ENCODE measurements around the gene CNP. TPM values are rescaled to one million over a fixed set of nuclear protein-coding genes. Genes with fewer than 3 reads are reported as not detected.

Gene CNP
- total and polyA plus RNA-seq, 10 of the 15 experiments (the other 5 are each of a cell fraction or from before 2014, with no cell fraction given) = 1.8 to 60.7 (median 31.4) TPM

DNA sequence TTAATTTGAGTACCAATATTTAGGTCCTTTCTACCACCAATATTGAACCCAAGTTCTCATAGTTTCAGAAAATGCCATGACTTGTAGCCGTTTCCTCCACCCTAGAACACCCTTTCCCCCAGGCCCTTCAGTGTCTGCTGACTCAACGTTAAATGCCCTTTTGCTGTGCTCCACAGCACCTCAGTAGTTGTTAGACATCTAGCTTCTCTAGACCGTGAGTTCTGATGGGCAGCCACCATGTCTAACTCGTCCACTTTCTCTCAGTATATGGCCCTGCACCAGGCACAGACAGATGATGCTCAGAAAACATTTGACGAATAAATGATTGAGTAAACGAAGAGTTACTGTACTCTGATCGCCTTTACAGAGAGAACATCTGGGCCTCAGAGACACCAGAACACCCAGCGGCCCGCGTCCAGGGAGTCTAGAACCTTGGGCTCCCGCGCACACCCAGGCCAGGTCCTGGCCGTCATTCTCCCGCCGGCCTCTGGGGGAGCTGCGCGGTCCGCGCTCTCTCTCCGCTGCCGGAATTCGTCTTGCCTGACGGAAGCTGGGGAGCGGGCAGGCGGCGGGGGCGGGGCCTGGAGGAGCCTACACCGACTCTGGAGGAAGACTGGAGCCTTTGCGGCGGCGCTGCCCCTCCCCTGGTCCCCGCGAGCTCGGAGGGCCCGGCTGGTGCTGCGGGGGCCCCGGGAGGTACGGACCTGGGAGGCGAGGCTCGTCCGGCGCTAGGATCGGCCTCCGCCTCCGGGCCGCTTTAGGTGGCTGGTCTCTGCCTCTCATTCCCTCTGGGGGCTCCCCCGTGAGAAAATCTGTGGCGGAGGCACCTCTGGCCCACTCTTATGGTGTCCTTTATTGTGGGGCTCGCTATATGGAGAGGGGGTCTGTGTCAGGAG is 53.2 kb downstream of the CNP start, which contains the start of gene NKIRAS2 (continued):
- TF ChIP-seq, protein P1, sequence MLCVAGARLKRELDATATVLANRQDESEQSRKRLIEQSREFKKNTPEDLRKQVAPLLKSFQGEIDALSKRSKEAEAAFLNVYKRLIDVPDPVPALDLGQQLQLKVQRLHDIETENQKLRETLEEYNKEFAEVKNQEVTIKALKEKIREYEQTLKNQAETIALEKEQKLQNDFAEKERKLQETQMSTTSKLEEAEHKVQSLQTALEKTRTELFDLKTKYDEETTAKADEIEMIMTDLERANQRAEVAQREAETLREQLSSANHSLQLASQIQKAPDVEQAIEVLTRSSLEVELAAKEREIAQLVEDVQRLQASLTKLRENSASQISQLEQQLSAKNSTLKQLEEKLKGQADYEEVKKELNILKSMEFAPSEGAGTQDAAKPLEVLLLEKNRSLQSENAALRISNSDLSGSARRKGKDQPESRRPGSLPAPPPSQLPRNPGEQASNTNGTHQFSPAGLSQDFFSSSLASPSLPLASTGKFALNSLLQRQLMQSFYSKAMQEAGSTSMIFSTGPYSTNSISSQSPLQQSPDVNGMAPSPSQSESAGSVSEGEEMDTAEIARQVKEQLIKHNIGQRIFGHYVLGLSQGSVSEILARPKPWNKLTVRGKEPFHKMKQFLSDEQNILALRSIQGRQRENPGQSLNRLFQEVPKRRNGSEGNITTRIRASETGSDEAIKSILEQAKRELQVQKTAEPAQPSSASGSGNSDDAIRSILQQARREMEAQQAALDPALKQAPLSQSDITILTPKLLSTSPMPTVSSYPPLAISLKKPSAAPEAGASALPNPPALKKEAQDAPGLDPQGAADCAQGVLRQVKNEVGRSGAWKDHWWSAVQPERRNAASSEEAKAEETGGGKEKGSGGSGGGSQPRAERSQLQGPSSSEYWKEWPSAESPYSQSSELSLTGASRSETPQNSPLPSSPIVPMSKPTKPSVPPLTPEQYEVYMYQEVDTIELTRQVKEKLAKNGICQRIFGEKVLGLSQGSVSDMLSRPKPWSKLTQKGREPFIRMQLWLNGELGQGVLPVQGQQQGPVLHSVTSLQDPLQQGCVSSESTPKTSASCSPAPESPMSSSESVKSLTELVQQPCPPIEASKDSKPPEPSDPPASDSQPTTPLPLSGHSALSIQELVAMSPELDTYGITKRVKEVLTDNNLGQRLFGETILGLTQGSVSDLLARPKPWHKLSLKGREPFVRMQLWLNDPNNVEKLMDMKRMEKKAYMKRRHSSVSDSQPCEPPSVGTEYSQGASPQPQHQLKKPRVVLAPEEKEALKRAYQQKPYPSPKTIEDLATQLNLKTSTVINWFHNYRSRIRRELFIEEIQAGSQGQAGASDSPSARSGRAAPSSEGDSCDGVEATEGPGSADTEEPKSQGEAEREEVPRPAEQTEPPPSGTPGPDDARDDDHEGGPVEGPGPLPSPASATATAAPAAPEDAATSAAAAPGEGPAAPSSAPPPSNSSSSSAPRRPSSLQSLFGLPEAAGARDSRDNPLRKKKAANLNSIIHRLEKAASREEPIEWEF (IDR thresholded peaks at IDR 0.05; ENCODE audit: insufficient replicate concordance, low read depth, low read length) = no peak
- 0 out of 2 replicates have a peak, but pooled peaks have one; percentile 73 for TF ChIP-seq POLR2AphosphoS2 (IDR thresholded peaks at IDR 0.05; ENCODE audit: low read depth, low read length)
- TF ChIP-seq EZH2 (IDR thresholded peaks at IDR 0.05; ENCODE audit: borderline replicate concordance, control insufficient read depth, low read depth, low read length) = no peak
- no peak for TF ChIP-seq FOXK2 (IDR thresholded peaks at IDR 0.05)
- TF ChIP-seq CHD2 (IDR thresholded peaks at IDR 0.05; ENCODE audit: borderline replicate concordance, low read depth, low read length) = peak; percentile 50; the same call in 1 of the 2 replicates
- no peak for TF ChIP-seq MEF2A (IDR thresholded peaks at IDR 0.05; ENCODE audit: insufficient read depth, low read depth, low read length)
- TF ChIP-seq, protein P2, sequence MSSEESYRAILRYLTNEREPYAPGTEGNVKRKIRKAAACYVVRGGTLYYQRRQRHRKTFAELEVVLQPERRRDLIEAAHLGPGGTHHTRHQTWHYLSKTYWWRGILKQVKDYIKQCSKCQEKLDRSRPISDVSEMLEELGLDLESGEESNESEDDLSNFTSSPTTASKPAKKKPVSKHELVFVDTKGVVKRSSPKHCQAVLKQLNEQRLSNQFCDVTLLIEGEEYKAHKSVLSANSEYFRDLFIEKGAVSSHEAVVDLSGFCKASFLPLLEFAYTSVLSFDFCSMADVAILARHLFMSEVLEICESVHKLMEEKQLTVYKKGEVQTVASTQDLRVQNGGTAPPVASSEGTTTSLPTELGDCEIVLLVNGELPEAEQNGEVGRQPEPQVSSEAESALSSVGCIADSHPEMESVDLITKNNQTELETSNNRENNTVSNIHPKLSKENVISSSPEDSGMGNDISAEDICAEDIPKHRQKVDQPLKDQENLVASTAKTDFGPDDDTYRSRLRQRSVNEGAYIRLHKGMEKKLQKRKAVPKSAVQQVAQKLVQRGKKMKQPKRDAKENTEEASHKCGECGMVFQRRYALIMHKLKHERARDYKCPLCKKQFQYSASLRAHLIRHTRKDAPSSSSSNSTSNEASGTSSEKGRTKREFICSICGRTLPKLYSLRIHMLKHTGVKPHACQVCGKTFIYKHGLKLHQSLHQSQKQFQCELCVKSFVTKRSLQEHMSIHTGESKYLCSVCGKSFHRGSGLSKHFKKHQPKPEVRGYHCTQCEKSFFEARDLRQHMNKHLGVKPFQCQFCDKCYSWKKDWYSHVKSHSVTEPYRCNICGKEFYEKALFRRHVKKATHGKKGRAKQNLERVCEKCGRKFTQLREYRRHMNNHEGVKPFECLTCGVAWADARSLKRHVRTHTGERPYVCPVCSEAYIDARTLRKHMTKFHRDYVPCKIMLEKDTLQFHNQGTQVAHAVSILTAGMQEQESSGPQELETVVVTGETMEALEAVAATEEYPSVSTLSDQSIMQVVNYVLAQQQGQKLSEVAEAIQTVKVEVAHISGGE (CRISPR knock-in tag; IDR thresholded peaks at IDR 0.05) = no peak
- TF ChIP-seq BACH1 (IDR thresholded peaks at IDR 0.05; ENCODE audit: borderline replicate concordance) = peak; percentile 60; the same call in 1 of the 2 replicates
- no peak for TF ChIP-seq MEF2B (IDR thresholded peaks at IDR 0.05; ENCODE audit: partially characterized antibody, poor library complexity, severe bottlenecking)
- TF ChIP-seq, protein P3, sequence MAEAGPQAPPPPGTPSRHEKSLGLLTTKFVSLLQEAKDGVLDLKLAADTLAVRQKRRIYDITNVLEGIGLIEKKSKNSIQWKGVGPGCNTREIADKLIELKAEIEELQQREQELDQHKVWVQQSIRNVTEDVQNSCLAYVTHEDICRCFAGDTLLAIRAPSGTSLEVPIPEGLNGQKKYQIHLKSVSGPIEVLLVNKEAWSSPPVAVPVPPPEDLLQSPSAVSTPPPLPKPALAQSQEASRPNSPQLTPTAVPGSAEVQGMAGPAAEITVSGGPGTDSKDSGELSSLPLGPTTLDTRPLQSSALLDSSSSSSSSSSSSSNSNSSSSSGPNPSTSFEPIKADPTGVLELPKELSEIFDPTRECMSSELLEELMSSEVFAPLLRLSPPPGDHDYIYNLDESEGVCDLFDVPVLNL (IDR thresholded peaks at IDR 0.05; ENCODE audit: low read depth, low read length) = no peak
- no peak for TF ChIP-seq HDAC2 (IDR thresholded peaks at IDR 0.05)
- peak; percentile 65; the same call in 1 of the 2 replicates for TF ChIP-seq SMARCA5 (IDR thresholded peaks at IDR 0.05)
- no peak for TF ChIP-seq CBX3 (IDR thresholded peaks at IDR 0.05; ENCODE audit: borderline replicate concordance, low read depth)
- TF ChIP-seq, protein P4, sequence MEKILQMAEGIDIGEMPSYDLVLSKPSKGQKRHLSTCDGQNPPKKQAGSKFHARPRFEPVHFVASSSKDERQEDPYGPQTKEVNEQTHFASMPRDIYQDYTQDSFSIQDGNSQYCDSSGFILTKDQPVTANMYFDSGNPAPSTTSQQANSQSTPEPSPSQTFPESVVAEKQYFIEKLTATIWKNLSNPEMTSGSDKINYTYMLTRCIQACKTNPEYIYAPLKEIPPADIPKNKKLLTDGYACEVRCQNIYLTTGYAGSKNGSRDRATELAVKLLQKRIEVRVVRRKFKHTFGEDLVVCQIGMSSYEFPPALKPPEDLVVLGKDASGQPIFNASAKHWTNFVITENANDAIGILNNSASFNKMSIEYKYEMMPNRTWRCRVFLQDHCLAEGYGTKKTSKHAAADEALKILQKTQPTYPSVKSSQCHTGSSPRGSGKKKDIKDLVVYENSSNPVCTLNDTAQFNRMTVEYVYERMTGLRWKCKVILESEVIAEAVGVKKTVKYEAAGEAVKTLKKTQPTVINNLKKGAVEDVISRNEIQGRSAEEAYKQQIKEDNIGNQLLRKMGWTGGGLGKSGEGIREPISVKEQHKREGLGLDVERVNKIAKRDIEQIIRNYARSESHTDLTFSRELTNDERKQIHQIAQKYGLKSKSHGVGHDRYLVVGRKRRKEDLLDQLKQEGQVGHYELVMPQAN (conservative IDR thresholded peaks at IDR 0.05) = peak; percentile 76
- no peak for TF ChIP-seq NR2F1 (conservative IDR thresholded peaks at IDR 0.05)
- TF ChIP-seq SUZ12 (IDR thresholded peaks at IDR 0.05; ENCODE audit: unreplicated experiment) = no peak
- no peak for TF ChIP-seq SMC3 (IDR thresholded peaks at IDR 0.05; ENCODE audit: borderline replicate concordance, low read length)
